ENCODE results near the gene HSFX1. TPM values are rescaled to one million over a fixed set of nuclear protein-coding genes. Genes with fewer than 3 reads are reported as not detected.

Gene HSFX1
- total and polyA plus RNA-seq, 2 of the 8 experiments (the other 6 are each of a cell fraction or from before 2014, with no cell fraction given), result 0.42 to 0.63 TPM

DNA sequence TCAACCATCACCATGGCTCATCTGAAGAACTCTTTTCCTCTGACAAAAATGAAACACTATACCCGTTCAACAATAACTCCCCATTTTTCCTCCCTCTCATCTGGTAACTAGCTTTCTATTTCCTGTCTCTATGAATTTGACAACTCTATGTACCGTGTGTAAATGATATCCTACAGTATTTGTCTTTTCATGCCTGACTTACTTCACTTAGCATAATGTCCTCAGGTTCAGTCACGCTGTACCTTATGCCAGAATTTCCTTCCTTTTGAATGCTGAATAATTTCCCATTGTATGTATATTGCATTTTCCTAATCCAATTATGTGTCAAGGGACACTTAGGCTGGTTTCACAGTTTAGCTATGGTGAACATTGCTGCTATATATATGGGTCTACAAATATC, 26.1 kb downstream of the HSFX1 start:
- CTCF ChIA-PET (ENCODE audit: partially characterized antibody), result no interaction called here
- WGBS, 2 experiments (ENCODE audit: extremely low coverage in 1 of 2, insufficient coverage in 1 of 2, insufficient read length in 1 of 2, insufficient replicate concordance in 2 of 2, low coverage in 1 of 2, low lambda C conversion rate in 2 of 2, missing lambda C conversion rate in 1 of 2), result 94% methylated on average over 3 of the region's 3 CpGs; no CpG with 5 or more reads in 1 of the 2 experiments
- FAIRE-seq, result no peak
- no peak for TF ChIP-seq MAX (IDR thresholded peaks at IDR 0.05)
- no peak for TF ChIP-seq KDM5A (IDR thresholded peaks at IDR 0.05; ENCODE audit: low read length)
- TF ChIP-seq RAD21 (IDR thresholded peaks at IDR 0.05 in 1 of 2, conservative IDR thresholded peaks at IDR 0.05 in 1 of 2; ENCODE audit: low read depth in 2 of 2, low read length in 2 of 2), result no peak
- TF ChIP-seq POLR2AphosphoS5 (IDR thresholded peaks at IDR 0.05; ENCODE audit: low read depth, low read length), result no peak
- no peak for TF ChIP-seq KDM4A (IDR thresholded peaks at IDR 0.05; ENCODE audit: low read depth, low read length, severe bottlenecking)
- no peak for TF ChIP-seq SIN3A (conservative IDR thresholded peaks at IDR 0.05 in 1 of 2, IDR thresholded peaks at IDR 0.05 in 1 of 2; ENCODE audit: low read depth in 1 of 2, low read length in 2 of 2)
- no peak for TF ChIP-seq PHF8 (conservative IDR thresholded peaks at IDR 0.05; ENCODE audit: low read depth, low read length)
- no peak for TF ChIP-seq SIRT6 (IDR thresholded peaks at IDR 0.05; ENCODE audit: low read length)
- no peak for TF ChIP-seq CTBP2 (IDR thresholded peaks at IDR 0.05; ENCODE audit: borderline replicate concordance, insufficient read depth, insufficient read length, low read length)
- TF ChIP-seq YY1 (IDR thresholded peaks at IDR 0.05; ENCODE audit: low read depth, low read length), result no peak
- no peak for TF ChIP-seq SIX5 (IDR thresholded peaks at IDR 0.05; ENCODE audit: low read depth, low read length)
- TF ChIP-seq CHD2 (IDR thresholded peaks at IDR 0.05; ENCODE audit: low read length), result no peak
- TF ChIP-seq CBX5 (IDR thresholded peaks at IDR 0.05; ENCODE audit: low read depth, low read length), result no peak
- no peak for TF ChIP-seq EZH2 (IDR thresholded peaks at IDR 0.05; ENCODE audit: low read depth, low read length, severe bottlenecking)
- TF ChIP-seq RXRA (IDR thresholded peaks at IDR 0.05; ENCODE audit: insufficient read depth, low read depth, low read length), result no peak

More for the DNA sequence above, 26.1 kb downstream of the HSFX1 start:
- Histone ChIP-seq H3K4ac (replicated peaks; ENCODE audit: insufficient read length, low read depth, low read length) (no peak overlapping the region), H2AFZ (ENCODE audit: low read length) (no peak overlapping the region), H3K79me1 (ENCODE audit: low read depth, low read length) (no peaks in the 10 kb centered on the region), H3K18ac (ENCODE audit: extremely low read depth, low read length) (no peak overlapping the region), H3K56ac (replicated peaks; ENCODE audit: insufficient read length, low read depth, low read length) (no peak overlapping the region), H3K27me3 (replicated peaks in 1 of 4; ENCODE audit: control insufficient read depth in 3 of 4, extremely low read depth in 1 of 4, insufficient read depth in 3 of 4, low read length in 3 of 4) (no peaks in the 10 kb centered on the region), H3K23me2 (ENCODE audit: low read depth, low read length) (no peaks in the 10 kb centered on the region), H3K27ac (ENCODE audit: low read depth, low read length) (no peak overlapping the region), H2AK5ac (ENCODE audit: low read depth, low read length) (no peak overlapping the region), H3K9ac (replicated peaks in 1 of 4; ENCODE audit: extremely low read depth in 1 of 4, low read depth in 3 of 4, low read length in 3 of 4) (no peak overlapping the region), H3K9me3 (ENCODE audit: insufficient read depth in 2 of 2, low read depth in 1 of 2, low read length in 1 of 2) (no peaks in the 10 kb centered on the region), H4K91ac (replicated peaks; ENCODE audit: insufficient read length, low read length) (no peak overlapping the region), H3K14ac (ENCODE audit: insufficient read length) (no peak overlapping the region), H4K5ac (ENCODE audit: insufficient read length, low read depth, low read length) (no peak overlapping the region), H2BK120ac (replicated peaks; ENCODE audit: low read depth, low read length) (no peak overlapping the region), H3K4me2 (ENCODE audit: insufficient read depth in 1 of 2, low read depth in 2 of 2, low read length in 2 of 2) (no peak overlapping the region), H4K20me1 (replicated peaks in 1 of 2; ENCODE audit: control insufficient read depth in 1 of 2, insufficient read depth in 2 of 2, low read length in 2 of 2) (no peaks in the 10 kb centered on the region), H2BK20ac (ENCODE audit: low read length) (no peak overlapping the region), H3K4me3 (ENCODE audit: extremely low read depth in 1 of 4, insufficient read depth in 2 of 4, low read depth in 3 of 4, low read length in 4 of 4) (no peak overlapping the region), H3K79me2 (ENCODE audit: control insufficient read depth in 1 of 2, insufficient read depth in 2 of 2, low read length in 2 of 2) (no peaks in the 10 kb centered on the region), H3K23ac (ENCODE audit: insufficient read length) (no peak overlapping the region), H3K36me3 (ENCODE audit: control insufficient read depth in 2 of 4, insufficient read depth in 4 of 4, low read length in 3 of 4) (no peaks in the 10 kb centered on the region), H4K8ac (ENCODE audit: extremely low read depth, insufficient read depth, low read length) (no peak overlapping the region), H3K4me1 (replicated peaks in 1 of 4; ENCODE audit: control insufficient read depth in 3 of 4, insufficient read depth in 4 of 4, low read length in 3 of 4) (peaks cover 0 to 2% (median 0%) of the 10 kb centered on the region in 4 experiments; a peak in 2 of 7 replicates), H2BK12ac (ENCODE audit: low read depth, low read length) (no peak overlapping the region), H2BK5ac (ENCODE audit: low read depth, low read length) (no peak overlapping the region), H2BK15ac (ENCODE audit: low read length) (no peak overlapping the region)
- DNase-seq (ENCODE audit: low read depth in 1 of 2, low spot score in 2 of 2), result no peak
- POLR2A ChIA-PET (ENCODE audit: partially characterized antibody), result no interaction called here
